Erythroblast (primary cell): ENCODE measurements around the gene PLA2G4C.

Experiments
- DNase-seq, 2 experiments: peaks; one replicate each; lab custom pipeline; 2025; lab: John Stamatoyannopoulos, UW
- GATA1 ChIP-seq: IDR thresholded peaks from 2 replicates; pipeline ENCODE4 v1.6.1; 2011; ENCODE audit warnings: low read depth, mild to moderate bottlenecking, control low read depth, low read length, moderate library complexity
- POLR2A ChIP-seq: IDR thresholded peaks from 2 replicates; pipeline ENCODE4 v1.6.1; 2011; ENCODE audit warnings: mild to moderate bottlenecking, low read length

The PLA2G4C gene

GRCh38 chr19:48010932-48011758 lies 99.5 kb downstream of the PLA2G4C start:
- no peak for DNase-seq
- TF ChIP-seq POLR2A (no peak), GATA1 (no peak)

- DNase-seq = peak; percentile 6 to 39
These were observed 103.9 kb downstream of the PLA2G4C start for GRCh38 chr19:48006762-48007161.

GRCh38 chr19:48004236-48004635 lies 106.4 kb downstream of the PLA2G4C start:
- DNase-seq = no peak

More at GRCh38 chr19:48006762-48007161, 103.9 kb downstream of the PLA2G4C start:
- no peak for TF ChIP-seq GATA1
- TF ChIP-seq POLR2A = no peak

GRCh38 chr19:48000846-48001245 lies 109.8 kb downstream of the PLA2G4C start:
- no peak for TF ChIP-seq POLR2A
- no peak for TF ChIP-seq GATA1
- no peak for DNase-seq

More at GRCh38 chr19:48004236-48004635, 106.4 kb downstream of the PLA2G4C start:
- TF ChIP-seq POLR2A = no peak
- TF ChIP-seq GATA1 = no peak

- TF ChIP-seq POLR2A (no peak), GATA1 (no peak)
- DNase-seq = no peak
These were observed 111.8 kb downstream of the PLA2G4C start for GRCh38 chr19:47998800-47999199.
